Panc1 (cell line): Measurements from ENCODE around the gene CAP1. TPM values are rescaled to one million over a fixed set of nuclear protein-coding genes. Genes with fewer than 3 reads are reported as not detected.

Source experiments
- ATAC-seq: fragments of 200-7000 bp; cut with Tn5 transposase; 2 replicates; pipeline ENCODE4 v1.9.1; 2020; ENCODE audit warnings: mild to moderate bottlenecking, moderate library complexity
- BruUV-seq: library from RNA; stranded (reverse); fragments of 400-500 nt; replicated peaks from 2 replicates; lab custom pipeline; 2021; lab: Mats Ljungman, UMichigan
- CTCF ChIA-PET: fragments of 300-600 bp; sonication (Branson Sonifier 250); formaldehyde crosslinking; loops from one replicate; lab custom pipeline; 2022; ENCODE audit warnings: antibody characterized with exemption; lab: Charles Lee
- POLR2A ChIA-PET: fragments of 300-600 bp; sonication (Branson Sonifier 250); formaldehyde crosslinking; loops from one replicate; lab custom pipeline; 2022; ENCODE audit warnings: antibody characterized with exemption; lab: Charles Lee
- DNase-seq: peaks from one replicate; pipeline ENCODE4 v3.0.0-alpha.2; 2010; ENCODE audit warnings: low read depth, low spot score
- H3K27ac ChIP-seq: 2 replicates; pipeline ENCODE4 v1.5.1; 2011; ENCODE audit warnings: mild to moderate bottlenecking, low read length, inconsistent platforms
- H3K27me3 ChIP-seq: fragments of 200-500 bp; sonication (Bioruptor generic); 2 replicates; pipeline ENCODE4 v1.6.0; 2014; ENCODE audit warnings: low read length, inconsistent platforms; ENCODE audit not compliant: control insufficient read depth, insufficient read depth
- H3K36me3 ChIP-seq: fragments of 200-500 bp; sonication (Bioruptor generic); 2 replicates; pipeline ENCODE4 v1.5.1; 2014; ENCODE audit warnings: inconsistent platforms, mild to moderate bottlenecking, low read length, moderate library complexity; ENCODE audit not compliant: control insufficient read depth, insufficient read depth
- H3K4me1 ChIP-seq: 2 replicates; pipeline ENCODE4 v1.5.1; 2011; ENCODE audit warnings: inconsistent platforms, mild to moderate bottlenecking, low read length, moderate library complexity; ENCODE audit not compliant: control insufficient read depth, insufficient read depth
- H3K4me3 ChIP-seq, 2 experiments: 2 replicates each; pipeline ENCODE4 v1.5.1; 2011 to 2012; ENCODE audit warnings: low read depth in 2 of 2, low read length in 2 of 2, mild to moderate bottlenecking in 2 of 2, inconsistent platforms in 1 of 2, moderate library complexity in 1 of 2
- H3K9me3 ChIP-seq: fragments of 200-500 bp; sonication (Bioruptor generic); 2 replicates; pipeline ENCODE4 v1.5.1; 2014; ENCODE audit warnings: low read depth, mild to moderate bottlenecking, inconsistent platforms, low read length, moderate library complexity; ENCODE audit not compliant: control insufficient read depth, insufficient read depth
- CTCF ChIP-seq: fragments of 450-650 bp; IDR thresholded peaks from 2 replicates; pipeline ENCODE4 v1.5.1; 2017; ENCODE audit warnings: mild to moderate bottlenecking
- POLR2AphosphoS5 ChIP-seq: IDR thresholded peaks from 2 replicates; pipeline ENCODE4 v1.6.1; 2012; ENCODE audit warnings: mild to moderate bottlenecking, low read depth, low read length, moderate library complexity
- SIN3A ChIP-seq: IDR thresholded peaks from 2 replicates; pipeline ENCODE4 v1.6.1; 2012; ENCODE audit warnings: low read depth, mild to moderate bottlenecking, low read length, moderate library complexity, borderline replicate concordance; ENCODE audit not compliant: insufficient read depth
- TCF7L2 ChIP-seq: IDR thresholded peaks from 2 replicates; pipeline ENCODE4 v1.6.1; 2011; ENCODE audit warnings: mild to moderate bottlenecking, low read depth, low read length, inconsistent platforms
- in situ Hi-C: cut with HindIII; loops from 2 replicates; pipeline ENCODE4 v1.10.0; 2016; ENCODE audit warnings: low sequenced_read_pairs, low pct_unique_long_range_greater_than_20kb
- intact Hi-C: fragments of 100-400 bp; cut with micrococcal nuclease; formaldehyde crosslinking; loops from one replicate; pipeline ENCODE4 v1.10.0; 2022; ENCODE audit not compliant: unreplicated experiment
- total RNA-seq: library from RNA; stranded (reverse); gene quantifications from one replicate; pipeline ENCODE4 v1.2.1, GENCODE V29; 2021; ENCODE audit not compliant: unreplicated experiment
- TF ChIP-seq, protein P1 (sequence below), 2 experiments: IDR thresholded peaks; 2 replicates each; pipeline ENCODE4 v1.6.1; 2011 to 2012; ENCODE audit warnings: low read depth in 2 of 2, control low read depth in 1 of 2, low read length in 1 of 2, mild to moderate bottlenecking in 1 of 2, moderate library complexity in 1 of 2; ENCODE audit not compliant: insufficient read depth in 1 of 2

The CAP1 gene
- total RNA-seq, 1 experiment from 2014 or later, result 463 TPM

DNA sequence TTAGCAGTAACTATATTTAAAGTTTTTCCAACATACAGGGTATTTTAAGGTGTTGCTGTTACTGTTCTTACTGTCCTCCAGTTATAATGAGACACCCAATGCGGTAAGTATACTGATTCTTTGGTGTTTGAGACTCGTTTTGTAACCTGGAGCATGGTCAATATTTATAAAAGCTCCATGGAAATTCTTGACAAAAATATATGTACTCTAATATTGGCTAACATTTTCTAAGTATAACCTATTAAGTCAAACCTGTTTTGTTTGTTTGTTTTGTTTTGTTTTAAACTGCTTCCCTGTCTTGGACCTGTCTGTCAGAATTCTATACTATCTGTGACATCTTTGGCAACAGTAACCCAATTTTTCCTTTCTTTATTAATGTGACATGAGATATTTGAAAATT is 15.9 kb upstream of the CAP1 start:
- in situ Hi-C loops, result no loop called here
- intact Hi-C loops, result no loop called here
- no TSS peak for BruUV-seq
- Histone ChIP-seq H3K9me3 (peaks cover 5% of the 10 kb centered on the region; the same call in 1 of the 2 replicates), H3K36me3 (no peaks in the 10 kb centered on the region), H3K4me3 (no peak overlapping the region), H3K27ac (no peak overlapping the region), H3K27me3 (0 out of 2 replicates have a peak, but pooled peaks cover 3% of the 10 kb centered on the region), H3K4me1 (no peaks in the 10 kb centered on the region)
- ATAC-seq (no peak), DNase-seq (no peak)
- TF ChIP-seq, protein P1, sequence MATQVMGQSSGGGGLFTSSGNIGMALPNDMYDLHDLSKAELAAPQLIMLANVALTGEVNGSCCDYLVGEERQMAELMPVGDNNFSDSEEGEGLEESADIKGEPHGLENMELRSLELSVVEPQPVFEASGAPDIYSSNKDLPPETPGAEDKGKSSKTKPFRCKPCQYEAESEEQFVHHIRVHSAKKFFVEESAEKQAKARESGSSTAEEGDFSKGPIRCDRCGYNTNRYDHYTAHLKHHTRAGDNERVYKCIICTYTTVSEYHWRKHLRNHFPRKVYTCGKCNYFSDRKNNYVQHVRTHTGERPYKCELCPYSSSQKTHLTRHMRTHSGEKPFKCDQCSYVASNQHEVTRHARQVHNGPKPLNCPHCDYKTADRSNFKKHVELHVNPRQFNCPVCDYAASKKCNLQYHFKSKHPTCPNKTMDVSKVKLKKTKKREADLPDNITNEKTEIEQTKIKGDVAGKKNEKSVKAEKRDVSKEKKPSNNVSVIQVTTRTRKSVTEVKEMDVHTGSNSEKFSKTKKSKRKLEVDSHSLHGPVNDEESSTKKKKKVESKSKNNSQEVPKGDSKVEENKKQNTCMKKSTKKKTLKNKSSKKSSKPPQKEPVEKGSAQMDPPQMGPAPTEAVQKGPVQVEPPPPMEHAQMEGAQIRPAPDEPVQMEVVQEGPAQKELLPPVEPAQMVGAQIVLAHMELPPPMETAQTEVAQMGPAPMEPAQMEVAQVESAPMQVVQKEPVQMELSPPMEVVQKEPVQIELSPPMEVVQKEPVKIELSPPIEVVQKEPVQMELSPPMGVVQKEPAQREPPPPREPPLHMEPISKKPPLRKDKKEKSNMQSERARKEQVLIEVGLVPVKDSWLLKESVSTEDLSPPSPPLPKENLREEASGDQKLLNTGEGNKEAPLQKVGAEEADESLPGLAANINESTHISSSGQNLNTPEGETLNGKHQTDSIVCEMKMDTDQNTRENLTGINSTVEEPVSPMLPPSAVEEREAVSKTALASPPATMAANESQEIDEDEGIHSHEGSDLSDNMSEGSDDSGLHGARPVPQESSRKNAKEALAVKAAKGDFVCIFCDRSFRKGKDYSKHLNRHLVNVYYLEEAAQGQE (IDR thresholded peaks at IDR 0.05; ENCODE audit: insufficient read depth in 1 of 2, low read depth in 2 of 2, low read length in 1 of 2), result no peak
- no peak for TF ChIP-seq TCF7L2
- no peak for TF ChIP-seq CTCF
- TF ChIP-seq POLR2AphosphoS5, result no peak
- TF ChIP-seq SIN3A, result no peak
- ChIA-PET POLR2A (no interaction called here), CTCF (no interaction called here)

DNA sequence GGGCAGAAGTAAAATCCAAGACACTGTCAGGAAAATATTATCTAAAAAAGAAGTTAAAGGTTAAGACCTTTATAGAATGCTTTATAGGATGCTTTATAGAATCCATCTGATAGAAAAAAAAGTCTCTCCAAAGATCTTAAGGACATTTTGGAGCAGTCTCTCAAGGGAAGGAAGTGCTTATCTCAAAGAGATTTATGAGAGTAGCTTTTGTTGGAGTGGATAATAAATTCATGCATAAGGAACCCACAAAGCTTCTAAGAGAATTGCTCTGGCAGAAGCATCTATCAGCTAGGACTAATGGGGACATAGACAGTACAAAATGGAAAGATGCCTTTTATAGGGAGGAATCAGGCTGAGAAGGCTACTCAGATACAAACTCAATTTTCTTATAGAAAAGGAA is 12.9 kb upstream of the CAP1 start:
- in situ Hi-C loops (no loop called here), intact Hi-C loops (no loop called here)
- TF ChIP-seq SIN3A, result no peak
- TF ChIP-seq TCF7L2, result no peak
- no peak for TF ChIP-seq CTCF
- no peak for TF ChIP-seq POLR2AphosphoS5
- Histone ChIP-seq H3K4me3 (no peak overlapping the region), H3K27me3 (peaks cover 3% of the 10 kb centered on the region; the same call in 1 of the 2 replicates), H3K36me3 (no peaks in the 10 kb centered on the region), H3K27ac (no peak overlapping the region), H3K9me3 (peaks cover 5% of the 10 kb centered on the region; the same call in 1 of the 2 replicates), H3K4me1 (no peaks in the 10 kb centered on the region)
- CTCF ChIA-PET, result no interaction called here
- DNase-seq (no peak), ATAC-seq (no peak)
- POLR2A ChIA-PET, result interaction anchor here (0.6 kb wide), 1 partner anchor 16 kb away, joined by 5 read pairs; no protein-coding TSS in a partner anchor
- no TSS peak for BruUV-seq
